Heart left ventricle (tissue), 16 donors: ENCODE data around the gene MXI1. TPM values are rescaled to one million over a fixed set of nuclear protein-coding genes. Genes with fewer than 3 reads are reported as not detected.

ENCODE experiments used
- ATAC-seq, 4 donors: fragments of 200-7000 bp; cut with Tn5 transposase; one replicate each; pipeline ENCODE4 v1.9.1; 2020 to 2022; ENCODE audit warnings: moderate library complexity in 4 of 4, mild to moderate bottlenecking in 3 of 4, moderate number of reproducible peaks in 1 of 4
- DNase-seq, 5 donors: peaks; one replicate each; pipeline ENCODE4 v3.0.0-alpha.2; 2020
- H3K27ac ChIP-seq, 12 donors: fragments of 200-600 bp; sonication (generic) in 4 of 12; one replicate each; pipeline versions ENCODE4 v1.5.0 to v1.8.0; 2016 to 2022; ENCODE audit warnings: mild to moderate bottlenecking in 2 of 12
- H3K27me3 ChIP-seq, 9 donors: fragments of 200-600 bp; sonication (generic) in 2 of 9; one replicate each; pipeline versions ENCODE4 v1.5.1 to v1.8.0; 2016 to 2022; ENCODE audit warnings: mild to moderate bottlenecking in 3 of 9
- H3K36me3 ChIP-seq, 9 donors: fragments of 200-600 bp; sonication (generic) in 2 of 9; one replicate each; pipeline versions ENCODE4 v1.5.0 to v1.8.0; 2018 to 2022; ENCODE audit warnings: mild to moderate bottlenecking in 2 of 9
- H3K4me1 ChIP-seq, 12 donors: fragments of 200-600 bp; sonication (generic) in 4 of 12; one replicate each; pipeline versions ENCODE4 v1.5.0 to v1.8.0; 2016 to 2022; ENCODE audit warnings: mild to moderate bottlenecking in 3 of 12
- H3K4me3 ChIP-seq, 12 donors: fragments of 200-600 bp; sonication (generic) in 4 of 12; one replicate each; pipeline versions ENCODE4 v1.5.0 to v1.8.0; 2017 to 2022; ENCODE audit warnings: mild to moderate bottlenecking in 9 of 12, moderate library complexity in 4 of 12
- H3K9me3 ChIP-seq, 12 donors: fragments of 200-600 bp; sonication (generic) in 4 of 12; one replicate each; pipeline versions ENCODE4 v1.5.0 to v1.8.0; 2016 to 2022; ENCODE audit warnings: mild to moderate bottlenecking in 1 of 12
- CTCF ChIP-seq, 12 donors: fragments of 200-600 bp; sonication (generic) in 4 of 12; IDR thresholded peaks; one replicate each; pipeline versions ENCODE4 v1.5.0 to v1.8.0; 2018 to 2022; ENCODE audit warnings: antibody characterized with exemption in 12 of 12, mild to moderate bottlenecking in 5 of 12
- POLR2A ChIP-seq, 2 donors: fragments of 450-650 bp; IDR thresholded peaks; one replicate each; pipeline ENCODE4 v1.6.1; 2017; ENCODE audit warnings: antibody characterized with exemption in 2 of 2, mild to moderate bottlenecking in 2 of 2, moderate library complexity in 2 of 2
- WGBS, 4 donors: extraction: QIAGEN DNeasy Blood & Tissue Kit in 2 of 4; methylation state at CpG; one replicate each; pipeline versions ENCODE4 v1.1.5 to v1.1.7; 2013 to 2018; 5-methylcytosine and 5-hydroxymethylcytosine counted together
- intact Hi-C, 10 donors: fragments of 100-400 bp; cut with DNase I; formaldehyde crosslinking; loops; one replicate each; pipeline versions ENCODE4 v1.11.1 to v1.14.2; 2022
- polyA plus RNA-seq, 2 donors: library from polyadenylated mRNA; stranded (reverse); fragments of 200-250 nt; gene quantifications; one replicate each; pipeline ENCODE4 v1.2.3, GENCODE V29; 2013
- total RNA-seq, 9 donors: library from RNA; depleted of rRNA in 2 of 9; stranded (reverse); fragments of >200 nt in 2 of 9; fragmentation: NEBNext Ultra II Directional in 3 of 9; extraction: Animal tissue kit (Norgen Biotek cat#: 25700) in 3 of 9; gene quantifications; one replicate each; pipeline versions ENCODE4 v1.1.0 to v1.2.4, GENCODE V29; 2016 to 2023
- donor health status: ischemic (EF 13 %, LVEDD 7.1; RV severe dilation, severe dysfunction).
- donor health status: healthy with polysubstance abuse.
- donor health status: DM: no; HTN: yes; CAD: no.
- donor health status: DM: no; HTN: no; CAD: no.
- donor health status: ischemic (EF 25% LVEDD 6.9; RV normal size, moderate dysfunction).
- donor health status: ischemic (EF 25% LVEDD 5.7; RV mildly dilated, moderate dysfunction).
- donor health status: healthy.
- donor health status: DM: yes; HTN: yes; CAD: no.
- donor health status: ischemic (EF 35%, LVEDD 5.7; RV mildly dilated, moderate dysfunction).
- donor health status: nonischemic (EF 11% LVEDD 7.7; RV severe dilation, severe dysfunction).
- donor health status: DM: yes; HTN: yes; CAD: no.
- donor health status: PGD.
- donor health status: ischemic (EF 29% LVEDD 5.4; RV normal size, mild dysfunction).
- donor health status: nonischemic (EF 23%, LVEDD 6.1; RV moderate dilation, normal function).

Gene MXI1
- total and polyA plus RNA-seq, 11 donors = 20.3 to 83.2 (median 60.6) TPM

- no peak overlapping the region for H3K27ac ChIP-seq
- peaks cover 0 to 38% (median 28%) of the 10 kb centered on the region in 12 donors for H3K4me1 ChIP-seq
- peaks cover 0 to 6% (median 0%) of the 10 kb centered on the region in 9 donors for H3K27me3 ChIP-seq
- no peak for ATAC-seq
- intact Hi-C loops = loop anchor here in 1 of 10 donors (5.0 kb wide), 1 partner anchor 33 kb away; the partner anchor contains the start of gene MXI1
- TF ChIP-seq POLR2A (IDR thresholded peaks at IDR 0.05) (no peak), CTCF (IDR thresholded peaks at IDR 0.05) (no peak)
- no peak for DNase-seq
- no peaks in the 10 kb centered on the region for H3K9me3 ChIP-seq
- H3K36me3 ChIP-seq = no peaks in the 10 kb centered on the region
- H3K4me3 ChIP-seq = no peak overlapping the region
These were observed 33.2 kb upstream of the MXI1 start for GRCh38 chr10:110174201-110174600.

- H3K27ac ChIP-seq = peak overlapping the region in 1 of 12 donors; percentile 83
- DNase-seq = no peak
- H3K27me3 ChIP-seq = no peaks in the 10 kb centered on the region
- H3K9me3 ChIP-seq = no peaks in the 10 kb centered on the region
- H3K4me1 ChIP-seq = peaks cover 0 to 31% (median 23%) of the 10 kb centered on the region in 12 donors
- ATAC-seq = no peak
- 97 to 99% (median 97%) methylated on average over 5 of the region's 5 CpGs for WGBS, 4 donors
- no peak overlapping the region for H3K4me3 ChIP-seq
- intact Hi-C loops = loop anchor here in 1 of 10 donors (5.0 kb wide), 2 partner anchors 32 to 33 kb away; partner anchors contain the start of gene MXI1
- H3K36me3 ChIP-seq = no peaks in the 10 kb centered on the region
- TF ChIP-seq CTCF (IDR thresholded peaks at IDR 0.05) (no peak), POLR2A (IDR thresholded peaks at IDR 0.05) (no peak)
These were observed 32.6 kb upstream of the MXI1 start for GRCh38 chr10:110174816-110175215.

GRCh38 chr10:110175406-110175805, 32.0 kb upstream of the MXI1 start:
- H3K27me3 ChIP-seq = no peaks in the 10 kb centered on the region
- H3K36me3 ChIP-seq = no peaks in the 10 kb centered on the region
- H3K9me3 ChIP-seq = no peaks in the 10 kb centered on the region
- DNase-seq = peak in 2 of 5 donors; percentile 53 to 55
- peak; percentile 45 to 82 (median 79) for ATAC-seq
- 55 to 88% (median 58%) methylated on average over 2 of the region's 2 CpGs for WGBS, 4 donors
- H3K4me3 ChIP-seq = no peak overlapping the region
- no peak for TF ChIP-seq CTCF (IDR thresholded peaks at IDR 0.05)
- no peak for TF ChIP-seq POLR2A (IDR thresholded peaks at IDR 0.05)
- peak overlapping the region in 8 of 12 donors; percentile 43 to 89 (median 80) for H3K27ac ChIP-seq
- peaks cover 0 to 25% (median 18%) of the 10 kb centered on the region in 12 donors for H3K4me1 ChIP-seq
- intact Hi-C loops = loop anchor here in 1 of 10 donors (5.0 kb wide), 1 partner anchor 33 kb away; no protein-coding TSS in a partner anchor

GRCh38 chr10:110176141-110177030, 31.0 kb upstream of the MXI1 start:
- peak overlapping the region; percentile 29 to 89 (median 66) for H3K27ac ChIP-seq

More at GRCh38 chr10:110176141-110177030, 31.0 kb upstream of the MXI1 start:
- no peaks in the 10 kb centered on the region for H3K36me3 ChIP-seq
- ATAC-seq = peak; percentile 62 to 85 (median 72)
- H3K4me3 ChIP-seq = peak overlapping the region in 8 of 12 donors; percentile 6 to 27 (median 16)
- WGBS, 4 donors = 28 to 37% (median 31%) methylated on average over 19 of the region's 19 CpGs
- H3K9me3 ChIP-seq = no peaks in the 10 kb centered on the region
- DNase-seq = peak in 4 of 5 donors; percentile 41 to 66 (median 48)
- H3K27me3 ChIP-seq = no peaks in the 10 kb centered on the region
- TF ChIP-seq POLR2A (IDR thresholded peaks at IDR 0.05) (no peak), CTCF (IDR thresholded peaks at IDR 0.05) (peak in 1 of 12 donors; percentile 7)
- peaks cover 0 to 23% (median 14%) of the 10 kb centered on the region in 12 donors for H3K4me1 ChIP-seq
- intact Hi-C loops = loop anchor here in 2 of 10 donors (1.0 to 5.0 kb wide), 2 partner anchors 34 to 39 kb away; no protein-coding TSS in a partner anchor
